GM21381 (cell line): Measurements from ENCODE around the gene DENND2A.
"Not testable (repeated sequence)": the region's sequence is repeated elsewhere in the genome, so short reads cannot be mapped to it uniquely, and the experiment has no call there.

Experiments
- ATAC-seq: cut with Tn5 transposase; IDR thresholded peaks from one replicate; pipeline ENCODE4 v1.9.1; 2021; ENCODE audit warnings: mild to moderate bottlenecking, moderate library complexity; ENCODE audit not compliant: unreplicated experiment

DENND2A gene

GRCh38 chr7:140518370-140519006, 122.1 kb downstream of the DENND2A start:
- no peak for ATAC-seq

- ATAC-seq: no peak
These were observed 122.9 kb downstream of the DENND2A start for GRCh38 chr7:140517546-140518369.

DNA sequence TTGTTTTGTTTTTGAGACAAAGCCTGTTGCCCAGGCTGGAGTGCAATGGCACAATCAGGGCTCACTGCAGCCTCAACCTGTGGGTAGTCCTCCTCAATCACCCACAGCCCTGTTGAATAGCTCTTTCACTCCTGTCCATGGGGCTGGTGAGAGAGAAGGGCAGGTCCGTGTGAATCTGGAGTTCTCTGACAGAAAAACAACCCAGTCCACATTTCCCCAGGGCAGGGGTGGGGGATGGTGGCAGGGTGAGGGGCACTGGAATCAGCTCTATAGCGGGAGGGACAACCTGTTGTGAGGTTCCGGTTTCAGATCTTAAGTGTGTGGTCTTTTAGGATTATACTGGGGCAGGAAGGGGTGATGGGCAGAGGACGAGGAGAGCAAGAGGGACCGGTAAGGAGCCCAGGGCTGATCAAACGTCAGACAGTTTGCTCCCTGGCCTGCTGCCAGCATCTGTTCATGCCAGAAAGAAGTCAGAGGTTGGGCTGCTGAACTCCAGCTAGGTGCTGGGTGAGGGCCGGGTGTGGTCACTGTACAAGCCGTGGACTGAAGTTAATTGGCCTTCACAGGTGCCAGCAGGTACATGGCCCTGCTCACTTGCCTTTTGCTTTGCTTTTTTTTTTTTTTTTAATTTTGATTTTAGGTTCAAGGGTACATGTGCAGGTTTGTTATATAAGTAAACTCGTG, 128.2 kb downstream of the DENND2A start:
- no peak for ATAC-seq

- no peak for ATAC-seq
These were observed 130.8 kb downstream of the DENND2A start for GRCh38 chr7:140509789-140510188.

DNA sequence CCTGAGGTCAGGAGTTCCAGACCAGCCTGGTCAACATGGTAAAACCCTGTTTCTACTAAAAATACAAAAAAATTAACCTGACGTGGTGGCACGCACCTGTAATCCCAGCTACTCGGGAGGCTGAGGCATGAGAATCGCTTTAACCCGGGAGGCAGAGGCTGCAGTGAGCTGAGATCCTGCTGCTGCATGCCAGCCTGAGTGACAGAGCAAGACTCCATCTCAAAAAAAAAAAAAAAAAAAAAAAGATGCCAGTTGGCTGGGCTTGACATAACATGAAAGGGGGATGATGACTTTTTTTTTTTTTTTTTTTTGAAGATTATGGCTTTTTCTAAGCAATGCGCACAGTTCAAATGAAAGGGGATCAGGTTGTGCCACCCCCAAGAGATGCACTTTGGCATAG, 133.1 kb downstream of the DENND2A start:
- not testable (repeated sequence) for ATAC-seq

- no peak for ATAC-seq
These were observed 133.7 kb downstream of the DENND2A start for GRCh38 chr7:140506788-140507464.

GRCh38 chr7:140501966-140502365, 138.6 kb downstream of the DENND2A start:
- ATAC-seq: no peak

GRCh38 chr7:140497807-140498206, 142.8 kb downstream of the DENND2A start:
- ATAC-seq: not testable (repeated sequence)

GRCh38 chr7:140497241-140497769, 143.3 kb downstream of the DENND2A start:
- ATAC-seq: no peak

- no peak for ATAC-seq
These were observed 145.0 kb downstream of the DENND2A start for GRCh38 chr7:140495514-140496097.

GRCh38 chr7:140494867-140495266, 145.7 kb downstream of the DENND2A start:
- no peak for ATAC-seq

- ATAC-seq: no peak
These were observed 151.6 kb downstream of the DENND2A start for GRCh38 chr7:140489026-140489359.

DNA sequence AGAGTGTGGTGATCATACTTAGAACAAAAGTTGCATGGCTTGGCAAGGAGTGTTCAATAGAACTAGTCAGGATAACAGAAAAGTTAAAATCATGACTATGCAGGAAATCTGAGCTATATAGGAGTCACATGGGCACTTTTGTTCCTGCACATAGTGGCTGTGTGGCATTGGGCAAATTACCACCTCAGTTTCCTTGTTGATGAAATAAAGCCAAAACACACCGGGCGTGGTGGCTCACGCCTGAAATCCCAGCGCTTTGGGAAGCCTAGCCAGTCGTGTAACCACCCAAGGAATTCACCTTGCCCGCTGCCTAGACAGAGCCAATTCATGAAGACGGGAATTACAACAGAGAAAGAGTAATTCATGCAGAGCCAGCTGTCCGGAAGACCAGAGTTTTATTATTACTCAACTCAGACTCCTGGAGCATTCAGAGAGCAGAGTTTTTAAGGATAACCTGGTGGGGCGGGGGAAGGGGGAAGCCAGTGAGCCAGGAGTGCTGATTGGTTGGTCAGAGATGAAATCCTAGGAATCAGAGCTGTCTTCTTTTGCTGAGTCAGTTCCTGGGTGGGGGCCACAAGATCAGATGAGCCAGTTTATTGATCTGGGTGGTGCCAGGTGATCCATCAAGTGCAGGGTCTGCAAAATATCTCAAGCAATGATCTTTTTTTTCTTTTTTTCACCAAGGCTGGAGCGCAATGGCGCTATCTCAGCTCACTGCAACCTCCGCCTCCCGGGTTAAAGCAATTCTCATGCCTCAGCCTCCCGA, 154.9 kb downstream of the DENND2A start:
- ATAC-seq: no peak

- ATAC-seq: no peak
These were observed 155.6 kb downstream of the DENND2A start for GRCh38 chr7:140484951-140485499.

DNA sequence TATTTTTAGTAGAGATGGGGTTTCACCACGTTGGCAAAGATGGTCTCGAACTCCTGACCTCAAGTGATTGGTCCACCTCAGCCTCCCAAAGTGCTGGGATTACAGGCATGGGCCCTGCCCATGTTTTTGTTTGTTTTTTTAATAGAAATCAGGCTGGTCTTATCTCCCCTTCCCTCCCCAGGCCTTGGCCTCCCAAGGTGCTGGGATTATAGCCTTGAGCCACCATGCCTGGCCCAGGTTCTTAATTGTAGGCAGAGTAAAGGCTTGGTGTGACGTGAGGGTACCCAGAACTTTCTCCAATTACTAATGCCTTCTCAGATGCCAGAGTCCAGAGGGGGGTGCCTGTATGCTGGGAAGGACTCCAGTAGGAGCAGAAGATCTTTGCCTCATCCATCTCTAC, 156.1 kb downstream of the DENND2A start:
- no peak for ATAC-seq

DNA sequence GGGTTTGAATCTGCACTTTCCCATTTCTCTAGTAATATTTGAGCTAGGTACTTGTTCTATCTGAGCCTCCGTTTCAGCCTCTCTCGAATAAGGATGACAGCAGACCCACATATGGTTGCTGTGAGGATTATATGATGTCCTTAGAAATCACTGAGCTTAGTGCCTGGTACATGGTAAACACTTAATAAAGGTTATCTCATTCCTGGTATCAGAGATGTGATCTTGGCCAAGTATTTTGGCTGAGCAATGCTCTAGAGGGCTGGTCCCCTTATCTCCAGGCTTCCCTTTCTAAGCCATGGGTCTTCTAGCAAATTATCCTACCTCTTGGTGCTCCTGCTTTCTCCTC, 160.9 kb downstream of the DENND2A start:
- ATAC-seq: no peak

GRCh38 chr7:140479062-140479738, 161.4 kb downstream of the DENND2A start, which contains the start of gene MKRN1:
MKRN1 (minus strand) TSS chr7:140479505; CDS start chr7:140479344, 161 bp downstream.
- peak; percentile 92 for ATAC-seq

DNA sequence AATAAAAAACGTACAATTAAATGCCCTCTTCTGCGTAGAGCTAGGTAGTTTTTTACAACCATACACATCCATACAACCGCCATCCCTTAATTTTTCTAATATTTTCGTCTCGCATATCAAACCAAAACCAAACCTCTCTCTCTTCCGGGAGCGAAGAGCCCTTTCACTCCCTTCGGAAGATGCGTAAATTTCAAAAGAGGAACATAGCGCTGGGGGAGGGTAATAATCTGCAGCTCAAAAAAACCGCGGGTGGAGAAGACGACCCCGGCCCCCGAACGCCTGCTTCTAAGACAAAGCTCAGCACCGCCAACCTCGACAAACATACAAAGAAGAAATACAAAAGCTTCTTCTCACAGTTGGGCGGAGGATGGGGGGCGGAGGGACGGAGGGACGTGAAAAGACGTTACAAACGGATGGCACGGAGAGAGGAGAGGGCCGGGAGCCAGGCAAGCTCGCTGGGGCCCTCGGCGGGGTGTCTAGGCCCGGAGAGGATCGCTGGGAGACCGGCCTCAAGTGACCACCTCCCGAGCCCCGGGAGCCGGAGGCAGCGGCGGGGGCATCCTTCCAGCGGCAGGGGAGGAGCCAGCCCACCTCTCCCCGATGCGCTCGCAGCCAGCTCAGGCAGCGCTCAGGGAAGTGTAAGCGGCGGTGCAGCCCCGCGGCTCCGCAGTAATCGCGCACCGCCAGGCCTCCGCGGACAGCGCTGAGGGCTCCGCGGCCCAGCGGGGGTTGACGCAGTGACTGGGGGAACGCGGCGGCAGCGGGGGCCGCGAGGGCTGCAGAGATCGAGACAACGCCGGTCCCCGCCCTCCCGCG, 162.2 kb downstream of the DENND2A start:
- peak; percentile 21 for ATAC-seq
